ENCODE measurements around the gene NSMCE1. TPM values are rescaled to one million over a fixed set of nuclear protein-coding genes. Genes with fewer than 3 reads are reported as not detected.
"Not testable (repeated sequence)": the region's sequence is repeated elsewhere in the genome, so short reads cannot be mapped to it uniquely, and the experiment has no call there.

The NSMCE1 gene
- total RNA-seq, 4 donors from 2014 or later: 20.9 to 41.3 (median 30.6) TPM

GRCh38 chr16:27272076-27272475, 3.5 kb upstream of the NSMCE1 start:
- Histone ChIP-seq H3K36me3 (no peaks in the 10 kb centered on the region), H3K27me3 (no peaks in the 10 kb centered on the region), H3K27ac (no peak overlapping the region), H3K4me3 (no peak overlapping the region), H3K9me3 (no peaks in the 10 kb centered on the region), H3K4me1 (peaks cover 0 to 23% (median 2%) of the 10 kb centered on the region in 4 donors)
- no peak for DNase-seq
- no peak for TF ChIP-seq CTCF (IDR thresholded peaks at IDR 0.05)
- TF ChIP-seq POLR2A (IDR thresholded peaks at IDR 0.05): no peak

GRCh38 chr16:27270349-27270748, 1.8 kb upstream of the NSMCE1 start:
- Histone ChIP-seq H3K27me3 (no peaks in the 10 kb centered on the region), H3K4me1 (peaks cover 0 to 23% (median 2%) of the 10 kb centered on the region in 4 donors), H3K36me3 (no peaks in the 10 kb centered on the region), H3K9me3 (no peaks in the 10 kb centered on the region), H3K27ac (no peak overlapping the region), H3K4me3 (no peak overlapping the region)
- TF ChIP-seq POLR2A (IDR thresholded peaks at IDR 0.05): no peak
- no peak for DNase-seq

GRCh38 chr16:27269300-27270150, 953 bp upstream of the NSMCE1 start:
- no peaks in the 10 kb centered on the region for H3K9me3 ChIP-seq
- H3K36me3 ChIP-seq: no peaks in the 10 kb centered on the region
- peak overlapping the region; percentile 71 to 80 (median 74) for H3K4me3 ChIP-seq
- H3K27ac ChIP-seq: peak overlapping the region in 2 of 4 donors; percentile 1 to 89
- H3K4me1 ChIP-seq: peaks cover 0 to 23% (median 2%) of the 10 kb centered on the region in 4 donors
- TF ChIP-seq POLR2A (IDR thresholded peaks at IDR 0.05) (no peak), CTCF (IDR thresholded peaks at IDR 0.05) (no peak)
- DNase-seq: peak in 1 of 3 donors; percentile 19
- H3K27me3 ChIP-seq: no peaks in the 10 kb centered on the region

- Histone ChIP-seq H3K36me3 (no peaks in the 10 kb centered on the region), H3K4me1 (peaks cover 0 to 12% (median 2%) of the 10 kb centered on the region in 4 donors), H3K27me3 (no peaks in the 10 kb centered on the region), H3K27ac (no peak overlapping the region), H3K9me3 (no peaks in the 10 kb centered on the region), H3K4me3 (no peak overlapping the region)
- TF ChIP-seq CTCF (IDR thresholded peaks at IDR 0.05) (no peak), POLR2A (IDR thresholded peaks at IDR 0.05) (no peak)
- peak in 1 of 3 donors; percentile 21 for DNase-seq
These were observed 1.4 kb downstream of the NSMCE1 start for GRCh38 chr16:27267037-27267677.

GRCh38 chr16:27265982-27266381, 2.6 kb downstream of the NSMCE1 start:
- H3K4me1 ChIP-seq: peaks cover 0 to 12% (median 2%) of the 10 kb centered on the region in 4 donors
- H3K27ac ChIP-seq: no peak overlapping the region
- H3K36me3 ChIP-seq: no peaks in the 10 kb centered on the region
- H3K27me3 ChIP-seq: no peaks in the 10 kb centered on the region
- no peak overlapping the region for H3K4me3 ChIP-seq
- no peak for DNase-seq
- no peaks in the 10 kb centered on the region for H3K9me3 ChIP-seq
- TF ChIP-seq CTCF (IDR thresholded peaks at IDR 0.05) (no peak), POLR2A (IDR thresholded peaks at IDR 0.05) (no peak)

- H3K4me1 ChIP-seq: peaks cover 0 to 3% (median 1%) of the 10 kb centered on the region in 4 donors
- H3K4me3 ChIP-seq: no peak overlapping the region
- peak in 1 of 3 donors; percentile 44 for DNase-seq
- H3K27me3 ChIP-seq: no peaks in the 10 kb centered on the region
- no peaks in the 10 kb centered on the region for H3K9me3 ChIP-seq
- TF ChIP-seq CTCF (IDR thresholded peaks at IDR 0.05): no peak
- no peak for TF ChIP-seq POLR2A (IDR thresholded peaks at IDR 0.05)
- H3K27ac ChIP-seq: no peak overlapping the region
- no peaks in the 10 kb centered on the region for H3K36me3 ChIP-seq
These were observed 4.4 kb downstream of the NSMCE1 start for GRCh38 chr16:27264151-27264550.

- not testable (repeated sequence) for H3K4me1 ChIP-seq, H3K9me3 ChIP-seq, H3K4me3 ChIP-seq, H3K36me3 ChIP-seq, H3K27me3 ChIP-seq, H3K27ac ChIP-seq, DNase-seq
These were observed 5.6 kb downstream of the NSMCE1 start for GRCh38 chr16:27262904-27263423.
